Measurements from ENCODE around the gene NMNAT1. TPM values are rescaled to one million over a fixed set of nuclear protein-coding genes. Genes with fewer than 3 reads are reported as not detected.

Gene NMNAT1
- total and polyA plus RNA-seq, 2 of the 8 experiments (the other 6 are each of a cell fraction or from before 2014, with no cell fraction given): 2.0 to 2.5 TPM

DNA sequence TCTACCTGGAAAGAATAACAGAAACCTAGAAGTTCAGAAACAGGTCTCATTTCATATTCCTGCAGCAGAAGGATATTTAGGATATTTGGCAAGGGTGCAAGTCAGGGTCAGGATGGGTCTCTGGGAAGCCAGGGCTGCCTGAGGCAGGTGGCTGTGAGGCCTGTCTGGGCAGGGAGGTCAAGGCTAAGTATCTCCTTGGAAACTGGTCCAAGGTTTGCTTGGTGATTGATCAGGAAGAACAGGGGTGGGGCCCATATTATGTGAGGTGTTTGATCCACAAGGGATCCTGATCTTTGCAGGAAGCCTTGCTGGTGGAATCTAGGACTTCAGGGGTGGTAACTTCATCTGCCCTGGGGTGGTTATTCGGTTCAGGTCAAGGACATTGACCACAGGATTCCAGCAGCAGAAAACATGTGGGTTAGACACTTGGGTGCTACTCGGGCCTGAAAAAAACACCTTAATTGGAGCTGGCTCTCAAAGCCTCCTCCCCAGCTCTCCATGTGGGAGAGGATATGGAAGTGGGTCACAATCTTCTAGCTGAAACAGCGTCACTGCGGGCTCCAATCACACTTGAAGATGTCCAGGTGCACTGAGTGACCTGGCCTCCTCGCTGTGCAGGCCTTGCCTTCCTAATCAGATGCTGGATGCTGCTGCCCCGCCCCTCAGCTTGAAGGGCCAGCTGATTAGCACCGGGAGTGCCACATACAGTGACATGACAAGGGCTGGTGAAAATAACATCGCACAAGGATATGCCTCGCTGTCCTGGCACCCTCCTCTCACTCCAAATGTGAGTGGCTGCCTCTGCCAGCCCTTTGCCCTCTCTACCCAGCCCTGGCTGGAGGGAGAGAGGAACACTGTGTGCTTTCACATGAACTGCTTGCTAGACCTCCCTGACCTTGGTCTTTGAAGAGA lies 41.9 kb upstream of the NMNAT1 start (continued):
- TF ChIP-seq RBBP5 (IDR thresholded peaks at IDR 0.05; ENCODE audit: borderline replicate concordance, low read depth, low read length) (no peak), ATF2 (IDR thresholded peaks at IDR 0.05; ENCODE audit: low read length) (no peak), RAD21 (IDR thresholded peaks at IDR 0.05 in 1 of 2, conservative IDR thresholded peaks at IDR 0.05 in 1 of 2; ENCODE audit: low read depth in 2 of 2, low read length in 2 of 2) (no peak), SP4 (IDR thresholded peaks at IDR 0.05; ENCODE audit: low read length) (no peak), SUZ12 (IDR thresholded peaks at IDR 0.05; ENCODE audit: low read length) (no peak), BRCA1 (IDR thresholded peaks at IDR 0.05; ENCODE audit: low read depth, low read length) (no peak), RXRA (IDR thresholded peaks at IDR 0.05; ENCODE audit: insufficient read depth, low read depth, low read length) (no peak), SP2 (IDR thresholded peaks at IDR 0.05; ENCODE audit: low read length) (no peak), HDAC6 (IDR thresholded peaks at IDR 0.05; ENCODE audit: low read depth, low read length) (no peak), SRF (IDR thresholded peaks at IDR 0.05; ENCODE audit: low read depth, low read length) (no peak), CTBP2 (IDR thresholded peaks at IDR 0.05; ENCODE audit: borderline replicate concordance, insufficient read depth, insufficient read length, low read length) (no peak)

Measured in H1 (cell line).